ENCODE results near the gene TFF2.

TFF2 gene

DNA sequence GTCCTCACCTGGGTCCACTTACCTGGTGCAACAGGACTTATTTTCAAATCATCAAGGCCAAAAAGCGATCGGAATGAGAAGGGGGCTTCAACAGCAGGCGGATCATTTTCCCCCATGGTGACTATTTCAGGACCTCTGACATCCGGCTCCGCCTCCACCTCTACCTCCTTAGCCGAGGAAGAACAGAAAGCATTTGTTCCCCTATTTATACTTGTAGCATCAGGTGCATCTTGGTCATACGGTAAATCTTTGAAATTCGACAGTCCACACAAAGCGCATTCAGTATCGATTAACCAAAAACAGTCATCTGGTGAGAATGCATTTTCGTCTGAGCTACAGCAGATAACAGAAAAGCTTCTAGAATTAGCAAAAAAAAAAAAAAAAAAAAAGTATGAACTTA, 44.5 kb upstream of the TFF2 start:
- Histone ChIP-seq H3K4me2 (ENCODE audit: low read length) (no peak overlapping the region), H3K4me1 (ENCODE audit: insufficient read depth, low read length, severe bottlenecking) (peaks cover 8% of the 10 kb centered on the region), H3K9me2 (ENCODE audit: low read depth, low read length) (no peaks in the 10 kb centered on the region), H3K79me2 (ENCODE audit: insufficient read depth, low read length) (no peaks in the 10 kb centered on the region), H3F3A (ENCODE audit: insufficient read depth, low read length) (no peaks in the 10 kb centered on the region), H3K36me3 (ENCODE audit: insufficient read depth, low read length) (no peaks in the 10 kb centered on the region), H2AFZ (ENCODE audit: low read length) (no peak overlapping the region), H3K27me3 (ENCODE audit: insufficient read depth, low read length) (peaks cover 7% of the 10 kb centered on the region; the same call in 1 of the 2 replicates), H3K9ac (ENCODE audit: low read length) (no peak overlapping the region), H4K20me1 (ENCODE audit: insufficient read depth, low read length) (no peaks in the 10 kb centered on the region), H3K27ac (ENCODE audit: low read depth, low read length, poor library complexity, severe bottlenecking) (no peak overlapping the region), H3K9me3 (ENCODE audit: low read length) (no peaks in the 10 kb centered on the region), H3K4me3 (ENCODE audit: low read depth, low read length, poor library complexity, severe bottlenecking) (no peak overlapping the region)
- no peak for TF ChIP-seq EZH2 (IDR thresholded peaks at IDR 0.05; ENCODE audit: borderline replicate concordance, low read length)
- TF ChIP-seq, protein P1, sequence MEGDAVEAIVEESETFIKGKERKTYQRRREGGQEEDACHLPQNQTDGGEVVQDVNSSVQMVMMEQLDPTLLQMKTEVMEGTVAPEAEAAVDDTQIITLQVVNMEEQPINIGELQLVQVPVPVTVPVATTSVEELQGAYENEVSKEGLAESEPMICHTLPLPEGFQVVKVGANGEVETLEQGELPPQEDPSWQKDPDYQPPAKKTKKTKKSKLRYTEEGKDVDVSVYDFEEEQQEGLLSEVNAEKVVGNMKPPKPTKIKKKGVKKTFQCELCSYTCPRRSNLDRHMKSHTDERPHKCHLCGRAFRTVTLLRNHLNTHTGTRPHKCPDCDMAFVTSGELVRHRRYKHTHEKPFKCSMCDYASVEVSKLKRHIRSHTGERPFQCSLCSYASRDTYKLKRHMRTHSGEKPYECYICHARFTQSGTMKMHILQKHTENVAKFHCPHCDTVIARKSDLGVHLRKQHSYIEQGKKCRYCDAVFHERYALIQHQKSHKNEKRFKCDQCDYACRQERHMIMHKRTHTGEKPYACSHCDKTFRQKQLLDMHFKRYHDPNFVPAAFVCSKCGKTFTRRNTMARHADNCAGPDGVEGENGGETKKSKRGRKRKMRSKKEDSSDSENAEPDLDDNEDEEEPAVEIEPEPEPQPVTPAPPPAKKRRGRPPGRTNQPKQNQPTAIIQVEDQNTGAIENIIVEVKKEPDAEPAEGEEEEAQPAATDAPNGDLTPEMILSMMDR (IDR thresholded peaks at IDR 0.05; ENCODE audit: low read length), result no peak

DNA sequence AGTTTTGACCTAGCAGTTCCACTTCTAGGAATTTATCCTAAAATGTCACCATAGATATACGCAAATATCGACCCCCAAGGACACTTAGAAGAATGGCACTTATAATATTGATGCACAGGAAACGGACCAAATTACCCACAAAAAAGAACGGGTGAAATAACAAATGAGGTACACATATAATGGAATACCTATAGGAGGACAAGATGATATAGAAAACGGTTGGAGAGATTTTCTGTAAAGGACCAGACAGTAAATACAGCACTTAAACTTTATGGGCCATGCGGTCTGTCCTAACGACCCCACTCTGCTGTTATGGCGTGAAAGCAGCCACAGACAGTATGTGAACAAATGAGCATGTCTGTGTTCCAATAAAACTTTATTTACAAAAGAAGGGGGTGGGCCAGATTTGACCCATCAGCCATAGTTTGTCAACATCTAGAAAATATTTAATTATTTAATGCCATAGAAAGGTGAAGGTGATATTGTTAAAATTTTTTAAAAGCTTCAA, 42.7 kb upstream of the TFF2 start:
- TF ChIP-seq EZH2 (IDR thresholded peaks at IDR 0.05; ENCODE audit: borderline replicate concordance, low read length), result no peak
- Histone ChIP-seq H3F3A (ENCODE audit: insufficient read depth, low read length) (no peaks in the 10 kb centered on the region), H3K4me2 (ENCODE audit: low read length) (no peak overlapping the region), H3K9ac (ENCODE audit: low read length) (no peak overlapping the region), H3K9me3 (ENCODE audit: low read length) (no peaks in the 10 kb centered on the region), H3K4me1 (ENCODE audit: insufficient read depth, low read length, severe bottlenecking) (peaks cover 8% of the 10 kb centered on the region), H4K20me1 (ENCODE audit: insufficient read depth, low read length) (no peaks in the 10 kb centered on the region), H3K9me2 (ENCODE audit: low read depth, low read length) (no peaks in the 10 kb centered on the region), H3K4me3 (ENCODE audit: low read depth, low read length, poor library complexity, severe bottlenecking) (no peak overlapping the region), H3K27me3 (ENCODE audit: insufficient read depth, low read length) (peaks cover 12% of the 10 kb centered on the region), H3K79me2 (ENCODE audit: insufficient read depth, low read length) (no peaks in the 10 kb centered on the region), H2AFZ (ENCODE audit: low read length) (no peak overlapping the region), H3K36me3 (ENCODE audit: insufficient read depth, low read length) (no peaks in the 10 kb centered on the region), H3K27ac (ENCODE audit: low read depth, low read length, poor library complexity, severe bottlenecking) (no peak overlapping the region)

DNA sequence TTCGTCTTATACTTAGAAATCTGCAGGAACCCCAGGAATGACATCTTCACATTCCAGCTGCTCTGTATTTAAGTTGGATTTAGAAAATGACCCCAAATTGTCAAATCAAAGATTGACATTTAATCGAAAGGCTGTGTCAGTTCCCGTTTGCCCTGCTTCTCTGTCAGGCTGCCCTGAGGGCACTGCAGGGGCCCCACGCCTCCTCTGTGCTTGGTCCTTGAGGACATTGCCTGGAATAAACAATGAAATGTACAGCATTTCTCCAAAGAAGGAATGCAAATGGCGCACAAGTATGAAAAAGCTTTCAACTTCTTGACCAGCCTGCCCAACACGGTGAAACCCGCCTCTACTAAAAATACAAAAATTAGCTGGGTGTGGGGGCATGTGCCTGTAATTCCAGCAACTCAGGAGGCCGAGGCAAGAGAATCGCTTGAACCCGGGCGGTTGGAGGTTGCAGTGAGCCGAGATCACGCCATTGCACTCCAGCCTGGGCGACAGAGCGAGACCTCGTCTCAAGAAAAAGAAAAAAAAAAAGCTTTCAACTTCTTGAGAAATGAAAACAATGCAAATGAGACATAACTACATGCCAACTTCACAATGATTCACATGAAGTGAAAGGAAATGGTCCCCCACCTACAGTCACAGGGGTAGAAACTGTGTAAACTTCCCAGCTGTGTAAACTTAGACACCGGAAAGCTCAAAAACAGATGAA, 42.1 kb upstream of the TFF2 start:
- TF ChIP-seq, protein P1 (IDR thresholded peaks at IDR 0.05; ENCODE audit: low read length), result no peak
- no peak for TF ChIP-seq EZH2 (IDR thresholded peaks at IDR 0.05; ENCODE audit: borderline replicate concordance, low read length)
- Histone ChIP-seq H3K4me3 (ENCODE audit: low read depth, low read length, poor library complexity, severe bottlenecking) (no peak overlapping the region), H3K4me2 (ENCODE audit: low read length) (no peak overlapping the region), H3K36me3 (ENCODE audit: insufficient read depth, low read length) (no peaks in the 10 kb centered on the region), H4K20me1 (ENCODE audit: insufficient read depth, low read length) (no peaks in the 10 kb centered on the region), H3K27me3 (ENCODE audit: insufficient read depth, low read length) (peaks cover 15% of the 10 kb centered on the region), H3K79me2 (ENCODE audit: insufficient read depth, low read length) (no peaks in the 10 kb centered on the region), H3F3A (ENCODE audit: insufficient read depth, low read length) (no peaks in the 10 kb centered on the region), H3K27ac (ENCODE audit: low read depth, low read length, poor library complexity, severe bottlenecking) (no peak overlapping the region), H2AFZ (ENCODE audit: low read length) (no peak overlapping the region), H3K9ac (ENCODE audit: low read length) (no peak overlapping the region), H3K4me1 (ENCODE audit: insufficient read depth, low read length, severe bottlenecking) (peaks cover 8% of the 10 kb centered on the region), H3K9me3 (ENCODE audit: low read length) (no peaks in the 10 kb centered on the region), H3K9me2 (ENCODE audit: low read depth, low read length) (no peaks in the 10 kb centered on the region)

DNA sequence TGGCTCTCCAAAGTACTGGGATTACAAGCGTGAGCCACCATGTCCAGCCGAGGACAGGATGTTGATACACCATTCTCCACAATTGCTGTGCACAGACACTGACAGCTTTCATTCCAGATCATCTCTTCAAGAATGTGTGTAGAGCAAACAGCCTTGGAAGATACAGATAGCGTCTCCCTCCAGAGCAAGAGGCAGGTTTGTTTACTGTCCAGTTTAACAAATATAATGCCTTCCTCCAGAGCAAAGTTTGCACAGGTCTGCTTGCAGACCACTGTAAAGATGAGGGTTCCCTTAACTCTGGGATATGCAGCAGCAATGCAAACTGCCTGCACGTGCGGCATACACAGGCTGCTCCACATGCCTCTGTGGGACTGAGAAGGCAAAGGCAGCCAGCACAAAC, 40.5 kb upstream of the TFF2 start:
- Histone ChIP-seq H4K20me1 (ENCODE audit: insufficient read depth, low read length) (no peaks in the 10 kb centered on the region), H3K4me2 (ENCODE audit: low read length) (no peak overlapping the region), H3K9me3 (ENCODE audit: low read length) (no peaks in the 10 kb centered on the region), H2AFZ (ENCODE audit: low read length) (no peak overlapping the region), H3K9me2 (ENCODE audit: low read depth, low read length) (no peaks in the 10 kb centered on the region), H3F3A (ENCODE audit: insufficient read depth, low read length) (no peaks in the 10 kb centered on the region), H3K27me3 (ENCODE audit: insufficient read depth, low read length) (peaks cover 15% of the 10 kb centered on the region), H3K4me3 (ENCODE audit: low read depth, low read length, poor library complexity, severe bottlenecking) (no peak overlapping the region), H3K4me1 (ENCODE audit: insufficient read depth, low read length, severe bottlenecking) (peaks cover 8% of the 10 kb centered on the region), H3K36me3 (ENCODE audit: insufficient read depth, low read length) (no peaks in the 10 kb centered on the region), H3K9ac (ENCODE audit: low read length) (no peak overlapping the region), H3K79me2 (ENCODE audit: insufficient read depth, low read length) (no peaks in the 10 kb centered on the region), H3K27ac (ENCODE audit: low read depth, low read length, poor library complexity, severe bottlenecking) (no peak overlapping the region)
- TF ChIP-seq, protein P1 (IDR thresholded peaks at IDR 0.05; ENCODE audit: low read length), result no peak
- TF ChIP-seq EZH2 (IDR thresholded peaks at IDR 0.05; ENCODE audit: borderline replicate concordance, low read length), result no peak

Measured in OCI-LY1 (cell line).